ENCODE data around the gene SRGAP3.

SRGAP3 gene

GRCh38 chr3:9169956-9170850 lies 79.2 kb downstream of the SRGAP3 start:
- peak; percentile 35 for DNase-seq (ENCODE audit: low spot score)
- TF ChIP-seq CTCF (IDR thresholded peaks at IDR 0.05; ENCODE audit: borderline replicate concordance, control extremely low read depth, extremely low read depth, insufficient read depth, missing control alignments): no peak
- in situ Hi-C loops (cut with MboI; ENCODE audit: low sequenced_read_pairs, unreplicated experiment): no loop called here

- no peak for TF ChIP-seq CTCF (IDR thresholded peaks at IDR 0.05; ENCODE audit: borderline replicate concordance, control extremely low read depth, extremely low read depth, insufficient read depth, missing control alignments)
- in situ Hi-C loops (cut with MboI; ENCODE audit: low sequenced_read_pairs, unreplicated experiment): no loop called here
Measured at GRCh38 chr3:9169326-9169725, 80.1 kb downstream of the SRGAP3 start.

GRCh38 chr3:9168241-9168741 lies 81.2 kb downstream of the SRGAP3 start:
- peak; percentile 77 for DNase-seq (ENCODE audit: low spot score)
- in situ Hi-C loops (cut with MboI; ENCODE audit: low sequenced_read_pairs, unreplicated experiment): no loop called here
- TF ChIP-seq CTCF (IDR thresholded peaks at IDR 0.05; ENCODE audit: borderline replicate concordance, control extremely low read depth, extremely low read depth, insufficient read depth, missing control alignments): no peak

More at GRCh38 chr3:9169326-9169725, 80.1 kb downstream of the SRGAP3 start:
- no peak for DNase-seq (ENCODE audit: low spot score)

- no peak for DNase-seq (ENCODE audit: low spot score)
- in situ Hi-C loops (cut with MboI; ENCODE audit: low sequenced_read_pairs, unreplicated experiment): no loop called here
Measured at GRCh38 chr3:9167222-9167621, 82.2 kb downstream of the SRGAP3 start.

GRCh38 chr3:9165421-9165820 lies 84.0 kb downstream of the SRGAP3 start:
- in situ Hi-C loops (cut with MboI; ENCODE audit: low sequenced_read_pairs, unreplicated experiment): no loop called here
- TF ChIP-seq CTCF (IDR thresholded peaks at IDR 0.05; ENCODE audit: borderline replicate concordance, control extremely low read depth, extremely low read depth, insufficient read depth, missing control alignments): no peak
- DNase-seq (ENCODE audit: low spot score): no peak

More at GRCh38 chr3:9167222-9167621, 82.2 kb downstream of the SRGAP3 start:
- no peak for TF ChIP-seq CTCF (IDR thresholded peaks at IDR 0.05; ENCODE audit: borderline replicate concordance, control extremely low read depth, extremely low read depth, insufficient read depth, missing control alignments)

- TF ChIP-seq CTCF (IDR thresholded peaks at IDR 0.05; ENCODE audit: borderline replicate concordance, control extremely low read depth, extremely low read depth, insufficient read depth, missing control alignments): no peak
- DNase-seq (ENCODE audit: low spot score): no peak
- in situ Hi-C loops (cut with MboI; ENCODE audit: low sequenced_read_pairs, unreplicated experiment): no loop called here
Measured at GRCh38 chr3:9163289-9163688, 86.2 kb downstream of the SRGAP3 start.

All from GM13976 (cell line).